D721Med (cell line): ENCODE results near the gene SMO.
A peak's percentile ranks its signal among the peaks of the same experiment; 100 is the strongest.
"Not testable (repeated sequence)": the region's sequence is repeated elsewhere in the genome, so short reads cannot be mapped to it uniquely, and the experiment has no call there.

Source experiments
- DNase-seq: peaks from one replicate; pipeline ENCODE4 v3.0.0; 2011; ENCODE audit warnings: low spot score; ENCODE audit not compliant: insufficient read length
- FAIRE-seq: peaks from 2 replicates; lab custom pipeline; 2011; peaks lifted over from hg19 to GRCh38; lab: Jason Lieb, UNC
- CTCF ChIP-seq: IDR thresholded peaks from 2 replicates; pipeline ENCODE4 v1.5.1; 2012; ENCODE audit warnings: mild to moderate bottlenecking, control low read depth; ENCODE audit not compliant: insufficient read depth; ENCODE audit errors: missing control alignments

SMO gene

GRCh38 chr7:129209067-129209926 lies 20.9 kb downstream of the SMO start:
- TF ChIP-seq CTCF: no peak
- DNase-seq (no peak), FAIRE-seq (no peak)

GRCh38 chr7:129210256-129210988 lies 22.0 kb downstream of the SMO start:
- DNase-seq (peak; percentile 82), FAIRE-seq (no peak)
- TF ChIP-seq CTCF: peak; percentile 74

- TF ChIP-seq CTCF: no peak
- no peak for FAIRE-seq
- no peak for DNase-seq
Observed at GRCh38 chr7:129210989-129211312, 22.5 kb downstream of the SMO start.

- DNase-seq: no peak
- no peak for TF ChIP-seq CTCF
- no peak for FAIRE-seq
Observed at GRCh38 chr7:129212126-129212525, 23.7 kb downstream of the SMO start.

GRCh38 chr7:129212596-129212995 lies 24.2 kb downstream of the SMO start:
- TF ChIP-seq CTCF: no peak
- FAIRE-seq (no peak), DNase-seq (no peak)

- TF ChIP-seq CTCF: no peak
- DNase-seq (no peak), FAIRE-seq (no peak)
Observed at GRCh38 chr7:129213828-129214227, 25.4 kb downstream of the SMO start.

- DNase-seq, FAIRE-seq: not testable (repeated sequence)
Observed at GRCh38 chr7:129215691-129216090, 27.3 kb downstream of the SMO start.

GRCh38 chr7:129216101-129216715 lies 27.8 kb downstream of the SMO start:
- not testable (repeated sequence) for DNase-seq, FAIRE-seq

- not testable (repeated sequence) for FAIRE-seq
Observed at GRCh38 chr7:129216821-129217416, 28.5 kb downstream of the SMO start.

More at GRCh38 chr7:129216821-129217416, 28.5 kb downstream of the SMO start:
- DNase-seq: not testable (repeated sequence)
